ES-I3 (cell line): Measurements from ENCODE around the gene ZNF24.
A peak's percentile ranks its signal among the peaks of the same experiment; 100 is the strongest.

Experiments
- H3K36me3 ChIP-seq: 2 replicates; pipeline ENCODE4 v1.6.1; 2013; ENCODE audit warnings: mild to moderate bottlenecking, low read length, control low read depth, moderate library complexity; ENCODE audit not compliant: insufficient read depth
- H3K4me1 ChIP-seq: 2 replicates; pipeline ENCODE4 v1.6.1; 2013; ENCODE audit warnings: mild to moderate bottlenecking, control low read depth, low read length; ENCODE audit not compliant: insufficient read depth
- H3K9ac ChIP-seq: 2 replicates; pipeline ENCODE4 v1.6.1; 2013; ENCODE audit warnings: low read depth, mild to moderate bottlenecking, low read length, moderate library complexity
- H3K9me3 ChIP-seq: 2 replicates; pipeline ENCODE4 v1.6.1; 2013; ENCODE audit warnings: mild to moderate bottlenecking, low read length, moderate library complexity; ENCODE audit not compliant: control insufficient read depth, insufficient read depth

ZNF24 gene

DNA sequence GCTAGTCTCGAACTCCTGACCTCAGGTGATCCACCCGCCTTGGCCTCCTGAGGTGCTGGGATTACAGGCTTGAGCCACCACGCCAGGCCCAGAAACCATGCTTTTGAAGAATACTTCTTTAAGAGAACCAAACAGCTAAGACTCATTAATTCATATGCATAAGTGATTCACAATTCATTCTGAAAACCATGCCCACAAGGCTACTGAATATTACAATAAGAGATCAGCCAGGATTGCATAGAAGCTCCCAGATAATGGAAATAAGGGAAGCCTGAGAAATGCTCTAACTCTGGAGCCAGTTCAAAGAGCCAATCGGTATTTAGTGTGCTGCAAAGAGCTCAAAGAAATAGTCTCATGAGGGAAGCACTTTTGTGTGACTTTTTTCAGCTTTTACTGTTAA, 30.5 kb upstream of the ZNF24 start:
- no peak overlapping the region for H3K9ac ChIP-seq
- no peaks in the 10 kb centered on the region for H3K36me3 ChIP-seq
- no peaks in the 10 kb centered on the region for H3K9me3 ChIP-seq
- no peaks in the 10 kb centered on the region for H3K4me1 ChIP-seq

DNA sequence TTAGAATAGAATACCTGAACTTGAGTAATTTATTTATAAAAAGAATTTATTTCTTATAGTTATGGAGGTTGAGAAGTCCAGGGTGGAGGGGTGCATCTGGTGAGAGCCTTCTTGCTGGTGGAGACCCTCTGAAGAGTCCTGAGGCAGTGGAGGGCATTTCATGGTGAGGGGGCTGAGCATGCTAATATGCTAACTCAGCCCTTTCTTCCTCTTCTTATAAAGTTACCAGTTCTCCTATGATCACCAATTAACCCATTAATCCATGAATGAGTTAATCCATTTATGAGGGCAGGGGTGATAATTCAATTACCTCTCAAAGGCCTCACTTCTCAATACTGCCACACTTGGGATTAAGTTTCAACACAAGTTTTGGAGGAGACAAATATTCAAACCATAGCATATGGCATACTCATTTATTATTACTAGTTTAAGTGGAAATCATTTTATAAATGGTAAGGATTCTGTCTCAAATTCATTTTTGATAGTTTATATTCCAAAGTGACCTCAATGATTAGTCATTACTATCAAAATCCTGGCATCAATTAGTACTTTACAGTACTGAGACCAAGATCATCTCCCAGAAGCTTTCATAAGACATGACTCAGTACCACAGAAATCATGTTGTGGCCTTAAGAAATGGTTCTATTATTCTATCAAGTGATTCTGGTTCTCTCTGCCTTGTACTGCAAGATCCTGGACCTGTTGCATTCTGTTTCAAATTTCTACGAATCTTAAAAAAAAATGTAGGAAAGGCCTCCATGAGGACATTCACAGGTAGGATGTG, 27.4 kb upstream of the ZNF24 start:
- no peaks in the 10 kb centered on the region for H3K4me1 ChIP-seq
- no peaks in the 10 kb centered on the region for H3K36me3 ChIP-seq
- no peak overlapping the region for H3K9ac ChIP-seq
- no peaks in the 10 kb centered on the region for H3K9me3 ChIP-seq

DNA sequence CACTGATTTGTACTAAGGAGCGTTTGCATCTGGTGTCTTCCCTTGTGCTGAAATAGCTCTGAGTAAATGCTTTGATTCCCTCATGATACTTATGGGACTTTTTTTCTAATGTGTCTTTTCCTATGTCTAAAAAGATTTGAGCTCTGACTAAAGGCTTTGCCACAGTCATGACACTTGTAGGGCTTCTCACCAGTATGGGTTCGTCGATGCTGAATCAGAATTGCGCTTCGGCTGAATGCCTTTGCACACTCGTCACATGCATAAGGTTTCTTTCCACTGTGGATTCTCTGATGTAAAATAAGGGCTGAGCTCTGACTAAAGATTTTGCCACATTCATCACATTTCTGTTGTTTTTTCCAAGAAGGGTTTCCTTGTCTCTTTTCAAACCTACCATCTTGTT, 24.9 kb upstream of the ZNF24 start:
- H3K9ac ChIP-seq = no peak overlapping the region
- H3K4me1 ChIP-seq = no peaks in the 10 kb centered on the region
- no peaks in the 10 kb centered on the region for H3K9me3 ChIP-seq
- H3K36me3 ChIP-seq = no peaks in the 10 kb centered on the region

DNA sequence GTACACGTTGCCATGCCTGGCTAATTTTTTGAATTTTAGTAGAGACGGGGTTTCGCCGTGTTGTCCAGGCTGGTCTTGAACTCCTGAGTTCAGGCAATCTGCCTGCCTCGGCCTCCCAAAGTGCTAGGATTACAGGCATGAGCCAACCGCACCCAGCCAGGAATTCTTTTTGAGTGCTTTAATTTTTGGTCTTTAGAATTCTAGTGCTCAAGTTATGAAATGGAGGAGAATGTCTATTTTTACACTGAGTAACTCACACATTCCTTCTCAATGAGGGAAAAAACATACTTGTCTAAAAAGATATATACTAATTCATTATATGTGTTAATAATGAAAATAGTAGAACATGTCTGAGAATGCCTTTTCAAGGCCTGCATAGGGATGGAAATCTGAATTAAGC, 24.4 kb upstream of the ZNF24 start:
- H3K4me1 ChIP-seq = no peaks in the 10 kb centered on the region
- no peak overlapping the region for H3K9ac ChIP-seq
- no peaks in the 10 kb centered on the region for H3K9me3 ChIP-seq
- H3K36me3 ChIP-seq = no peaks in the 10 kb centered on the region

DNA sequence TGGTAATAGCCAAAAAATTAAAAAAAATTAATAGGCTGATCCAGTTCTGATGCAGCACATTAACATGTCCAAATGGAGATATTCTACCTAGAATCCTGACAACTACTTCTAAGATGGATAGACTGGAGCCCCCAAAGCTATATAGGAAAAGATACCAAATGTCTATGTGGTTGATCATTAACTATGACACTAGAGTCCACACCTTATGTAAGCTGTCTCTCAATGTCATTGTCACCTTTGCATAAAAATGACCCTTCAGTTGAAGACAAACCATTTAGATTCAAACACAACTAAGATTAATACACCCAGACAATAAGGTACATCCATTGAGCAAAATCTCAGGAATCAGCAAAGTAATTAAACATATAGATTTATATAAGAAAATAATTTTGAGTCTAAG, 18.3 kb upstream of the ZNF24 start:
- H3K9ac ChIP-seq = no peak overlapping the region
- H3K9me3 ChIP-seq = no peaks in the 10 kb centered on the region; the same call in 1 of the 2 replicates
- H3K36me3 ChIP-seq = no peaks in the 10 kb centered on the region
- H3K4me1 ChIP-seq = no peaks in the 10 kb centered on the region

DNA sequence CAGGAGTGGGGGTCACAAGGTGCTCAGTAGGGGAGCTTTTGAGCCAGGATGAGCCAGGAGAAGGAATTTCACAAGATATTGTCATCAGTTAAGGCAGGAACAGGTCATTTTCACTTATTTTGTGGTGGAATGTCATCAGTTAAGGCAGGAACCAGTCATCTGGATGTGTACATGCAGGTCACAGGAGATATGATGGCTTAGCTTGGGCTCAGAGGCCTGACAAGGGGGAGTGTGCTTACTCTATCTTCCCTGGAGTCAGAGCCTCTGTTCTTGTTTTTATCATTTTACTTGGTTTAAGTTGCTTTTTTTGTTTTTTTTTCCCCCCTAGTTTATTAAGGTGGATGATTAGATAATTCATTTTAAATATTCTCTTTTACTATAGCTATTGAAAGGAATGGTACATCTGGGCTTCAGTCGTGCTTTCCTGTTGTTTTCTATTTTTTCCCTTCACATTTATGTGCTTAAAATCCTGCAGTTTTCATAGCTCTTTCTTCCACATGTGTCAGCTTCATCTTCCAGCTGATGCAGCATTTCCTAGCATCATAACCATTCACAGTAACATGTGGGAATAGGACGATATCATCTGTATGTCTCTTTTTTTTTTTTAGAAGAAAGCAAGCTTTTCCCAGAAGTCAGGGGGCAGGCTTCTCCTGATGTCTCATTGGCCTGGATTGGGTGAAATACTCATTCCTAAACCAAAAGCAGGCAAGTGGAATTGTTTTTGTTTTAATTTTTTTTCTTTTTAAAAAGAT, 17.5 kb upstream of the ZNF24 start:
- no peak overlapping the region for H3K9ac ChIP-seq
- H3K9me3 ChIP-seq = no peaks in the 10 kb centered on the region; the same call in 1 of the 2 replicates
- H3K36me3 ChIP-seq = no peaks in the 10 kb centered on the region
- no peaks in the 10 kb centered on the region for H3K4me1 ChIP-seq

DNA sequence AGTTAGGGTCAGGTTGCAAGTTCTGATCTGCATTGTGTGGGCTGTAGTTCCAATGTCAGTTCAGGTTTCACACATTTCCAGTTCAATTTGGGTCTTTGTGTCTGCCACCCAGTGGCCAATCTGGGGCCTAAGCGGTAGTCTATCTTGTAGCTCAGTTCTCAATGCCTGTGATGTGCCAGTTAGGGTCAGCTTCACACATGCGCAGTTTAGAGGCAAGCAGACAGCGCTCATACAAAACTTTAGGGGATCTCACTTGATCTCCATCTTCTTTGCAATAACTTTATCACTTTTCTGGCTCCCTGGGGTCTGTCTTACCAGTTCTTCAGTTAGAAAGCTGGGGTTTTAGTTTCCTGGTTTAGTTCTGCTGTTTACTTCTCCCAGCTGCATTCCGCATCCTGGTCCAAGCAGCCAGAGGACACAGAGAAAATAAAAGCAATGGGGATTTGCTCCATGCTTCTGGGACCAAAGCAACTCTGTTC, 11.0 kb upstream of the ZNF24 start:
- Histone ChIP-seq H3K9me3 (peaks cover 28% of the 10 kb centered on the region), H3K4me1 (peaks cover 9% of the 10 kb centered on the region; the same call in 1 of the 2 replicates), H3K36me3 (no peaks in the 10 kb centered on the region), H3K9ac (0 out of 2 replicates have a peak overlapping the region, but pooled peaks have one; percentile 2)

DNA sequence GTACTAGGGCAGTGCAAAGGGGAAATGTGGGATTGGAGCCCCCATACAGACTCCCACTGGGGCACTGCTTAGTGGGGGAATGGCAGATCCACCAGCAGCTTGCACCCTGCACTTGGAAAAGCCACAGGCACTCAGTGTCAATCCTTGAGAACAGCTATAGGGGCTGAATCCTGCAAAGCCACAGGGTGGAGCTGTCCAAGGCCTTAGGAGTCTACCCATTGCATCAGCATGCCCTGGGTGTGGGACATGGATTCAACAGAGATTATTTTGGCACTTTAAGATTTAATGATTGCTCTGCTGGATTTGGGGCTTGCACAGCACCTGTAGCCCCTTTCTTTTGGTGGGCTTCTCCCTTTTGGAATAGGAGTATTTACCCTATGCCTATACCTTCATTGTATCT, 8.6 kb upstream of the ZNF24 start:
- H3K9me3 ChIP-seq = peaks cover 28% of the 10 kb centered on the region
- H3K9ac ChIP-seq = no peak overlapping the region
- H3K4me1 ChIP-seq = peaks cover 9% of the 10 kb centered on the region; the same call in 1 of the 2 replicates
- H3K36me3 ChIP-seq = no peaks in the 10 kb centered on the region

DNA sequence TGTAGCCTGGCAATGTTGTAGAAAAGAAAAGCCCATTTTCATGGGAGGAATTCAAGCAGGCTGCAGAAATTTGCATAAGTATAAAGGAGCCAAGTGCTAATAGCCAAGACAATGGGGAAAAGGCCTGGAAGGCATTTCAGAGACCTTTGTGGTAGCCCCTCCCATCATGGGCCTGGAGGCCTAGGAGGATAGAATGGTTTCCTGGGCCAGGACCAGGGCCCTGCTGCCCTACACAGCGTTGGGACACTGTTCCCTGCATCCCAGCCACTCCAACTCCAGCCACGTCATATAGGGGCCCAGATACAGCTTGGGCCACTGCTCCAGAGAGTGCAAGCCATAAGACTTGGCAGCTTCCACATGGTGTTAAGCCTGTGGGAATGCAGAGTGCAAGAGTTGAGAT, 8.1 kb upstream of the ZNF24 start:
- Histone ChIP-seq H3K4me1 (peaks cover 9% of the 10 kb centered on the region; the same call in 1 of the 2 replicates), H3K9ac (no peak overlapping the region), H3K9me3 (peaks cover 28% of the 10 kb centered on the region), H3K36me3 (no peaks in the 10 kb centered on the region)

DNA sequence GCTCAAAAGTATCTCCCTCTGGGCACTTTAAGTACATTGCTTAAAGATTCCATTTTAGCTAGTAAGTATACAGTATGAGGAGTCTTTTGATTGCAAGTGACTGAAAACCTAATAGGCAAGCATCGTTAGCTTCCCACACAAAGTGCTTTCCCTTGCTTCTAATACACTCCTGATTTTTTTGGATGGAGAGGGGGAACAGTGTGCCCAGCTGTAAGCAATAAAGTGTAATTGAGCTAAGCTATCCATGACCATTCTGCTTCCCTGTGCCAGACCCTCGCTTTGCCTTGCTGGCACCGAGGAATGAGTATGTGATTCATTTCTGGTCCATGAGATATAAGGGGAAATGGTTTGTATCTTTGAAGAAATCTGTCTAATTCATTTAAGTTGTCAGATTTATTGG, 3.8 kb upstream of the ZNF24 start:
- peaks cover 8% of the 10 kb centered on the region; the same call in 1 of the 2 replicates for H3K4me1 ChIP-seq
- H3K9me3 ChIP-seq = peaks cover 21% of the 10 kb centered on the region
- no peaks in the 10 kb centered on the region for H3K36me3 ChIP-seq
- no peak overlapping the region for H3K9ac ChIP-seq

DNA sequence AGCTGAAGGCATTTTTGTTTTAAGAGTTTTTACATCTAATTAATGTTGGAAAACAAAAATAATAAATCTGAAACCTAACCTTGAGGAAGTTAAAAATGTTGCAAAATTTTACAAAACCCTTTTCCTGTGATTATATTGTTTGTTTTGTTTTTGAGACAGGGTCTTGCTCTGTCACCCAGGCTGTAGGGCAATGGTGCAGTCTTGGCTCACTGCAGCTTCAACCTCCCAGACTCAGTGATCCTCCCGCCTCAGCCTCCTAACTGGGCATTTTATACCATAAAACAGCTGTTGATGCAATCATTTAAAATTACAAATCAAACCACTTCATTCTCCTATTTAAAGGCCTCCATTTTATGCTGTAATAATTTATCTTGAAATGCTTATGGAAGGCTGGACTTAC, 1.7 kb upstream of the ZNF24 start:
- Histone ChIP-seq H3K36me3 (no peaks in the 10 kb centered on the region), H3K4me1 (peaks cover 8% of the 10 kb centered on the region; the same call in 1 of the 2 replicates), H3K9me3 (peaks cover 2% of the 10 kb centered on the region; the same call in 1 of the 2 replicates), H3K9ac (no peak overlapping the region)

DNA sequence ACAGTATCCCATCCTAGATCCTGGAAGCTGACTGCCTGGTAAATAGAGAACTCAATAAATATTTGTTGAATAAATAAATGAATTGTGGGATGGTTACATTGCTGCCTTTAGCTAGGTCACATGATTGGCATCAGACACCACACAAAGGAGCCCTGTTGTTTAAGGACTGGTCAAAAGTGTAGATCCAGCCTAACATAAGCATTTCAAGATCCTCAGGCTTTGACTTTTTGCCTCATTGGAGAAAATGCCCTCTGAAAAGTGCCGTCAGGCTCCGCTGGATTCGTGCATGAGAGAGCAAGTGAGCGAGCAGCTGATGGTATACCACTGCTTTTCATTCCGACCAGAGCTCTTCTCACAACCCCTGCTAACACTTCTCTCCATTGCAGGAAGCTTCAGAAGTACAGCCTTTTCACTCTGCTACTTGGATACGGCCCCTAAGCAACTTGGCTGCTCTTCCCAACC, 1.3 kb upstream of the ZNF24 start:
- Histone ChIP-seq H3K9me3 (no peaks in the 10 kb centered on the region), H3K9ac (peak overlapping the region; percentile 38; the same call in 1 of the 2 replicates), H3K36me3 (peaks cover under 1% of the 10 kb centered on the region; the same call in 1 of the 2 replicates), H3K4me1 (peaks cover 8% of the 10 kb centered on the region; the same call in 1 of the 2 replicates)

DNA sequence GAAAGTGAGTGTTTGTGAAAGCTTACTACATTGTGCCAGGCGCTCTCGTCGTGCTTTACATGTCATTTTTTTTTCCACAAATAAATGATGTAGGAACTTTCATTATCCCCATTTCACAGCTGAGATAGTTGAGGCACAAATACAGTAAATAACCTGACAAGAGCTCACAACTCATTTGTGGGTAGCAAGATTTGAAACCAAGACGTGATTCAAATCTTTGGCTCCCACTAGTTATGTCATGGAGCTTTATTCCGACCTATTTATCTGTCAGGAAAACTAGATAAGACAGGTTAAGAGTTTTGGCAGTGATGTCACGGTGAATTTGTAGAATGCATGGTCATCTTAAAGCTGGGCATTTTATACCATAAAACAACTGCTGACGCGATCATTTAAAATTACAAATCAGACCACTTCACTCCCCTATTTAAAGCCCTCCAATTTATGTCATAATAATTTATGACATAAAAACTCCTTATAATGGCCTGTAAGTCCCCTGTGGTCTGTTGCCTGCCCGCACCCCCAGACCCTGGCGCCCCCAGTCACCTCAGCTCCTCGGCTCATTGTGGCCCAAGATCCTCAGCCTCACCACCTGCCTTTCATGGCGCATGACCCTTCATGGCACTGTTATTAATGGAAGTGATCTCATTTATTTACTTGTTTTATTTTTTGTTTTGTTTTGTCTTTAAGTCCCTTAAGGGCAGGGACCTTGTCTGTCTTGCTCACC, 678 bp upstream of the ZNF24 start:
- Histone ChIP-seq H3K9ac (peak overlapping the region; percentile 97; the same call in 1 of the 2 replicates), H3K4me1 (peaks cover 8% of the 10 kb centered on the region; the same call in 1 of the 2 replicates), H3K36me3 (peaks cover 6% of the 10 kb centered on the region), H3K9me3 (no peaks in the 10 kb centered on the region)

DNA sequence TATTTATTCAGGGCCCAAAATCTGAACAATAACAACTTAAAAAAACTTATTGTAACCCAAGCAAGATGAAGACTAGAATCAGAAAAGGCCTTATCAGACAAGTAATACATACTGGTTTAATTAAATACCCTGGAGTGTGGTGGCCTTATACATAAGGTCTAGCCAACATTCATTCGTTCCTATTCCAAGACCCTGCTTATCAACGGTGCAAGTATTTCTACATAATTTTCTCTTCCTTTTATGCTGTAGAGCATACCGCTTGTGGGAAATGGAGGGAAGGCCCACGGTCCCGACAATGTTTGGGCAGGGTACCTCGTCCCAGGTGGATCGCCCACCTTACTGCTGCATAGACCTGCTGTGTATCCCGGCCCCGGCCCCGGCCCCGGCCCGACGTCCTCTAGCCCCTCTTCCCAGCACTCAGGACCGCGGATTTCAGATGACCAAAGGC, 708 bp downstream of the ZNF24 start:
- peaks cover 18% of the 10 kb centered on the region for H3K36me3 ChIP-seq
- no peaks in the 10 kb centered on the region for H3K9me3 ChIP-seq
- H3K9ac ChIP-seq = peak overlapping the region; percentile 97; the same call in 1 of the 2 replicates
- H3K4me1 ChIP-seq = peaks cover 8% of the 10 kb centered on the region; the same call in 1 of the 2 replicates
